GM21576 (cell line): ENCODE data around the gene BSG.
"Not testable (repeated sequence)": the region's sequence is repeated elsewhere in the genome, so short reads cannot be mapped to it uniquely, and the experiment has no call there.

Experiments used
- ATAC-seq: cut with Tn5 transposase; IDR thresholded peaks from one replicate; pipeline ENCODE4 v1.9.1; 2021; ENCODE audit warnings: mild to moderate bottlenecking, moderate library complexity; ENCODE audit not compliant: unreplicated experiment

Gene BSG

DNA sequence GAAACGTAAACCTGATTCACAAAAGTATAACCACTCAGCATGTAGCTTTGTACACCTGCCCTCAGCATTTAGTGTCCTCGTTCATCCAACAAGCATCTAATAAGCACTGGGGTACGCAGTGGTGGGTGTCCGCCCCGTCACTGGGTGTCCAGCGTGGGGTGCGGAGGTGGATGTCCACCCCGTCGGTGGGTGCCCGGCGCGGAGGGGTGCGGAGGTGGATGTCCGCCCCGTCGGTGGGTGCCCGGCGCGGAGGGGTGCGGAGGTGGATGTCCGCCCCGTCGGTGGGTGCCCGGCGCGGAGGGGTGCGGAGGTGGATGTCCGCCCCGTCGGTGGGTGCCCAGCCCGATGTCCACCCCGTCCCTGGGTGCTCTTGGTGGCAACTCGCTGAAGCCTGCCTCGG is 12.8 kb downstream of the BSG start:
- not testable (repeated sequence) for ATAC-seq

- no peak for ATAC-seq
These were observed 13.2 kb downstream of the BSG start for GRCh38 chr19:585551-586110.

DNA sequence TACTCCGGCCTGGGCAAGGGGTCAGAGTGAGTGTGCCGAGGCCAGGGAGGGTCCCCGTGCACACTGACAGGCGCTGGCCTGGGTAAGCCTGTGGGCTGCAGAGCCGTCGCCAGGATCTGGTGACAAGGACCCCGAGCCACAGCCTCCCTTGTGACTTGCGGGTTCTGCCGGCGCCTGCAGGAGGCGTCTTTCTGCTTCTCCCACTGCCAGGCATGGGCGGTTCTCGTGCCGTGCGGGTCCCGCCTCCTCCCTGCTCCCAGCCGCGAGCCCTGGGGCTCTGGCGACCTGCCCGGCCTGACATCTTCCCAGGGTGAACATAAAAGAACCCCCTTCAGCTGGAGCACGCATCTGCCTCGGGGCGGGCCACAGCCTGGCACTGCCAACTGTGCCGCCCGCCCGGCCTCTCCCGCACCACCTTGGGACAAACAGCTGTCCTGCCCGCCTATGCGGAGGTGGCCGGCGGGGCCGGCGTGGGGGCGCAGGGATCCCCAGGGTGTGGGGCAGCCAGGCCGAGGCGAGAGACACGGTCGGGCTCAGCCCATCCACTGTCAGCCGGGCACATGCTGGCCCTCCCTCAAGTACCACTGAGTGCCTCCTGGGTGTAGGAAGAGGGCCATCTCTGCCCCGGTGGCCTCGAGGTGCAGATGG is 15.8 kb downstream of the BSG start:
- ATAC-seq: no peak

DNA sequence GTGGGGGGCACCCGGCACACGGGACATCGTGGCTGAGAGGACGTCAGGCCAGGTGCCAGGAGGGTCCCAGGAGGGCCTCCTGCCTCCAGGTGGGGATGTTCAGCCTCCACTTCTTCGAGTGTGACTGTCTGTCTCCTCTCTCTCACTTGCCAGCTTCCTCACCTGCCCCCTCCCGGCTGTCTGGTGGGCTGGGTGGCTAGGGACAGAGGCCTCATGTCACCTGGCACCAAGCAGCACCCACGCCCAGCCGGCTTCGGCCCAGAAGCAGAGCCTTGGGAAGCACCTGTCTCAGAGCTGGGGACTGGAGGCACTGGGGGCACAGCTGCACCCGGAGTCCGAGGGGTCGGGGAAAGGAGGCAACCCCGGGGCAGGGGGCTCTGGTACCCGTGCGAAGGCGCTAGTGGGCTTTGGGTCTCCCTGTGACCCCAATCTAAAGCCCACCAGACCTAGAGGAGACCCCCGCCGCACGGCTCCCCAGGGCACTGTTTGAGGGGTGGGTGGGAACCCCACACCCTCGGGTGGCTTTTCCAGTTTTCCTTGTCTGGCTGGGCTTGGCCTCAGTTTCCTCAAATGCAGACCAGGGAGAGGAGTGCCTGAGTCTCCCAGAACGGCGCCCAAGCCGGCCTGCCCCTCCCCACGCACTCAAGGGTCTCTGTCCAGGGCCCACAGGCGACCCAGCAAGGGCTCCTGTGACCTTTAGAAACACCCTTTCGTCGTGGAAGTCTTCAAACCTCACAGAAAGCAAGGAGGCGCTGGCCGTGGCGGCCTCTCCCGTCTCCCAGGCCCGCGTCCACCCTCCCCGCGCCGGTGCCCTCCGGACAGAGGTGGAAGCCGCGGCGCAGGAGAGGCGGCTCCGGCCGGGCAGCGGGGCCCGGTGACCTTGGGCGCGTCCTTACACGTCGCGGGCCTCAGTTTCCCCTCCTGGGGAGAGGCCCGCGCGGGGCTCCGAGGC is 16.6 kb downstream of the BSG start:
- no peak for ATAC-seq

- no peak for ATAC-seq
These were observed 17.4 kb downstream of the BSG start, which contains the start of gene HCN2 for GRCh38 chr19:589693-590395. Gene HCN2, plus strand, starts transcription at chr19:589881. Its CDS starts 65 bp downstream, at chr19:589946.

DNA sequence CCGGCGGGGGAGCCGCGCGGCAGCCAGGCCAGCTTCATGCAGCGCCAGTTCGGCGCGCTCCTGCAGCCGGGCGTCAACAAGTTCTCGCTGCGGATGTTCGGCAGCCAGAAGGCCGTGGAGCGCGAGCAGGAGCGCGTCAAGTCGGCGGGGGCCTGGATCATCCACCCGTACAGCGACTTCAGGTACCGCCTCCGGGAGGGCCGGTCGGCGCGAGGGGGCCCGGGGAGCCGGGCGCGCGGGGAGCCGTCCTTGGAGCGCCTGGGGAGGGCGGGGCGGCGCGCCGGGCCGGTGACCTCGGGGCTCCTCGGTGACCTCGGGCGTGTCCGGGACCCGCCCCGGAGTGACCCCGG is 18.0 kb downstream of the BSG start:
- ATAC-seq: no peak

DNA sequence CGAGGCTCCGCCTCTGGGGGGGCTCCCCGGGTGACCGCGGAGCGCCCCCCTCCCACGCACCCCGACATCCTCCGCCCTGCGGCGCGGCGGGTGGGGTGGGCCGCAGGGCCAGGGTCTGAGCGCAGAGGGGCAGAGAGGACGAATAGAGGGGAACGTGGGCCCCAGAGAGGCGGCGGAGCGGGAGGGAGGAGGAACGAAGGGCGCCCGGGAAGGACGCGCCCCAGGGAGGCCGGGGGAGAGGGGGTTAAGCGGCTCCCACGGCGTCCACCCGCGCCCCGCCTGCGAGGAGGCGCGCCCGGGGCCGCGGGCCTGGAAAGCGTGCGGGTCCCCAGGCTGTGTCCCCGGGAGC is 18.3 kb downstream of the BSG start:
- ATAC-seq: no peak

DNA sequence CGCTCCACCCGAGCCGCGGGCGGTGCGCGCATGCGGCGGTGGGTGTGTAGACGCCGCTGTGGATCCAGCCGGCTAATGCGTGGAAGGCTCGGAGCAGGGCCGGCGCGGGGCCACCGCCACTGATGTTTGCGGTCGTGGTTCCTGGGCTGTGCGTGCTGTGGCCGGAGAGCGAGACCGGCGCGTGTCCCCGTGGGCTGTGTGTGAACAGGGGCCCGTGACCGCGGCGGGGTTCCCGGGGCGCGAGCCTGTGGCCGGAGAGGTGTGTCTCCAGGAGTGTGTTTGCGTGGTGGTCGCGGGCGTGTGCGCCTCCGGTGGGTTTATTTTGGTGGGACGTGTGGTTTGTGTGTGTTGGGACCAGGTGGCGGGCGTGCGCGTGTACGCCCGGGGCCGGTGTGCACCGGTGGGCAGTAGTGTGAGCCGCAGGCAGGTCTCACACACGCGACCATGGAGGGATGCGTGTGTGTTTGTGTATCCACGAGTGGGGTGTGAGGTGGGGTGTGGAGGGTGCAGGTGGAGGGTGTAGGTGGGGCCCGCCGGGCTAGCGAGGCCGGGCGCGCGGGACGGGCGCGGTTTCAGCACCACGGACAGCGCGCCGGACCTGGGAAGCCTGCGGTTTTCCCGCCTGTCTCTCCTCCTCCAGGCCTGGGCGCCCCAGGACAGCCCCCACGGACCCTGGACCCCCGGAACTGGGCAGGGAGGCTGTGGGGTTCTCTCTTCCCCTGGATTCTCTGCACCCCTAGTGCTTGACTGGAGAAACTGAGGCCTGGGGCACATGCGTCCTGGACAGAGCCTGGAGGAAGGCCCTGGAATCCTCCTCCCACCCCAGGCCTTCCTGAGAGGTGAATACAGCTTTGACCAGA is 18.9 kb downstream of the BSG start:
- ATAC-seq: no peak

DNA sequence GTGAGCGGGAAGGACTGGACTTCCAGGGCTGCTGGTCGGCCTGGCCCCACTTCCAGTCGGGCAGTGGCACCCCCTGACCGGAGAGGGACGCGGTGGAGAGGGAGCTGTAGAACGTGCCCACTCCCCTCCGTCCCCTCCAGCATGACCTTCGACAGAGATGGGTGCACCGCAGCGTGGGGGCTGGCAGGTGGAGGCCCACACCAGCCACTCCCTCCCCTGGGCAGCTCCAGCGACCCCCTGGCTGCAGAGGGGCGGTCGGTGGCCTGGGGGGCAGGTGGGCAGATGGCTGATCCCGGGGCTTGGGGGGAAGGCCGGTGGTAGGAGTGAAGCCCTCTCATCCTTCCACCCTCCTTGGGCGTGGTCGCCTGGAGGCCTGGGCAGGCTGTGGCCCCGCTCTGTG is 19.7 kb downstream of the BSG start:
- no peak for ATAC-seq

GRCh38 chr19:593055-593454 is 20.7 kb downstream of the BSG start:
- no peak for ATAC-seq

DNA sequence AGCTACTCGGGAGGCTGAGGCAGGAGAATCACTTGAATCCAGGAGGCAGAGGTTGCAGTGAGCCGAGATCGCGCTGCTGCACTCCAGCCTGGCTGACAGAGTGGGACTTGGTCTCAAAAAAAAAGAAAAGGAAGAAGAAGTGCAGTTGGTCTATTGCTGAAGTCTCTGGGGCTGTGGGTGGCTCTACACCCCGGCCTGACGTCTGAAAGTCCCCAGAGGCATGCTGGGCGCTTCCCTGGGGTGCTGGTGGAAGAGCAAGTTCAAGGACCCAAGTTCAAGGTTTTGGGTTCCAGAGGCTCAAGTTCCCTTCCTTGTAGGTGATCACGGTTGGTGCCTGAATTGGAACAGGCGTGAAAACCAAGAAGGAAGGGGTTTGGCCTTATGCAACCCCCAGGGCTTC is 21.1 kb downstream of the BSG start:
- no peak for ATAC-seq

DNA sequence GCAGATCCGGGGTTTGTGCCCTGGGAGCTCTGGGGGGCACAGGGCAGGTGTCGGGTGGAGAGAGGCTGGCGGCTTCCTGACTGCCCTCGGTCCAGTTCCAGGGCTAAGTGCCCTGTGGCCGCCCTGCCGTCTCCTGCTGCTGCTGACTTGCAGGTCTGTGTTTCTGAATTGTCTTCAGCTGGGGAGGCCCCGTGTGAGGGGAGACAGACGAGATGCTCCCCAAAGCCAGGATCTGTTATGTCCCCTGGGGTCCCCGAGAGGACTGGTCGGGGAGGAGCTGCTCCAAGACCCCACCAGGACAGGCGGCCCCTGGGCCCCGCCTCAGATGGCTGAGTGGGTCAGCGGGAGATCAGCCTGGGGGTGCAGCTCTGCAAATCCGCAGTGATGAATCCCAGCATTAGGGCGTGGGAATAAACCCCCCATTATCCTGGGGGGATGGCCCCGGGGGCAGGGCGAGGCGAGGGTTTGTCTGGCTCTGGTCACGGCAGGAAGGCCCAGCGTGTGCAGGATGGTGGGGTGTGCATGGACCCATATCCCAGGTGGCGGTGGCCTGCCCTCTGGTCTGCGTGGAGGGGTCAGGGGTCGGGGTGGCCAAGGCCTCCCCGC is 22.0 kb downstream of the BSG start:
- ATAC-seq: no peak

GRCh38 chr19:595326-596262 is 23.2 kb downstream of the BSG start:
- no peak for ATAC-seq

DNA sequence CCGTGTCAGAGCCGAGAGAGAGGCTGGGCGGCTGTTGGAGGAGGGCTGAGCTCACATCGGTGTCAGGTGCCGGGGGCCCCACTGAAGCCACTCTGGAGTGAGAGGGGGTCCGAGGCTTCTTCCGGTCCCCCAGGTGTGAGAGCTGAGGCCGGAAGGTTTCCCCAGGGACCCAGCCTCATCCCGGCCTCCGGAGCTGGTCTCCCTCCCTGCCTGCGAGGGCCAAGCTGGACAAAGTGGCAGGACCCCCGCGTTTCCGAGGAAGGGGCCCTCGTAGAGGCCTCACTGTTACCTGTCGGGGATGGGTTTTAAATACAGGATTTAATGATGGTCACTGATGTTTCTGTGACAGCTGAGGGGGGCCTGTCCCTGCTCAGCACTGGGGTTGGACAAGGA is 23.9 kb downstream of the BSG start:
- no peak for ATAC-seq

- no peak for ATAC-seq
These were observed 25.3 kb downstream of the BSG start for GRCh38 chr19:597406-598315.

DNA sequence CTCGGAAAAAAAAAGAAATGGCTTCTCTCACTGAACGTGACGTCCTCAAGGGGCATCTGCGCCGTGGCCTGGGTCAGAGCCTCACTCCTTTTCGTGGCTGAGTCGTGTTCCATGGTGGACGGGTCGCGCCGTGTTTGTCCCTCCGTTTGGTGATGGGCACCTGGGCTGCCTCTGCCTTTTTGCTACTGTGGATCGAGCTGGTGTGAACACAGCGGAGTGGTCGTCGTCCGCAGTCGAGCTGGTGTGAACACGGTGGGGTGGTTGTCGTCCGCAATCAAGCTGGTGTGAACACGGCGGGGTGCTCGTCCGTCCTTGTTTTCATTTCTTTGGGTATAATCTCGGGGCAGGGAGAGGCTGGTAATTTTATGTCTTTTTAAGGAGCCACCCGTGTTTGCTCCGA is 28.9 kb downstream of the BSG start:
- ATAC-seq: no peak

DNA sequence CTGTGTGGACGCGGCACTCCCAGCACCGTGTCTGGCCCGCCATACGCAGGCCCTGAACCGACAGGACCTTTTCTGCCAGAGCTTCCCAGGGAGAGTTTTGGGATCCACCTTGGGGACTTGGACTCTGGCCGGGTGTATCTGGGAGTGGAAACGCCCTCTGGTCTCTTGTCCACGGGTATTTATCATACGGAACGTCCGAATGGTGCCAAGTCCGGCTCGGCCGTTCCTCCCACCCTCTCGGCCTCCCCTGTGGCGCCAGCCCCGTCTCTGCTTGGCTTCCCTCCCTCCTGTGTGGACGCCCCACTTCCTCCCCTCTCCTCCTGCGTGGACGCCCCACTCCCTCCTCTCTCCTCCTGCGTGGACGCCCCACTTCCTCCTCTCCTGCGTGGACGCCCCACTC is 29.4 kb downstream of the BSG start:
- ATAC-seq: no peak
